Gastrocnemius medialis (tissue), 4 donors: ENCODE data around the gene CLCN3. TPM values are rescaled to one million over a fixed set of nuclear protein-coding genes. Genes with fewer than 3 reads are reported as not detected.

ENCODE experiments used
- ATAC-seq, 2 donors: fragments of 150-250 bp; one replicate each; pipeline ENCODE4 v1.9.1; 2016
- DNase-seq, 2 donors: peaks; one replicate each; pipeline ENCODE4 v3.0.0-alpha.2; 2019
- H3K27ac ChIP-seq, 4 donors: fragments of 200-600 bp; sonication (generic); 1 replicate in 1 of 4; 2 replicates in 3 of 4; pipeline ENCODE4 v1.5.1; 2016 to 2018; ENCODE audit warnings: mild to moderate bottlenecking in 2 of 4, moderate library complexity in 1 of 4
- H3K27me3 ChIP-seq, 3 donors: fragments of 200-600 bp; sonication (generic) in 2 of 3; 1 replicate in 1 of 3; 2 replicates in 2 of 3; pipeline versions ENCODE4 v1.5.1 to v1.6.0; 2016 to 2019; ENCODE audit warnings: mild to moderate bottlenecking in 1 of 3, moderate library complexity in 1 of 3
- H3K36me3 ChIP-seq, 2 donors: fragments of 200-600 bp; sonication (generic) in 1 of 2; one replicate each; pipeline ENCODE4 v1.5.1; 2017 to 2018
- H3K4me1 ChIP-seq, 2 donors: fragments of 200-600 bp; sonication (generic) in 1 of 2; one replicate each; pipeline ENCODE4 v1.5.1; 2016 to 2017; ENCODE audit warnings: mild to moderate bottlenecking in 2 of 2
- H3K4me3 ChIP-seq, 4 donors: fragments of 200-600 bp; sonication (generic) in 3 of 4; 1 replicate in 1 of 4; 2 replicates in 3 of 4; pipeline ENCODE4 v1.5.1; 2016 to 2019; ENCODE audit warnings: mild to moderate bottlenecking in 2 of 4
- H3K9me3 ChIP-seq, 3 donors: fragments of 200-600 bp; sonication (generic) in 2 of 3; 1 replicate in 1 of 3; 2 replicates in 2 of 3; pipeline ENCODE4 v1.5.1; 2016 to 2019
- POLR2A ChIP-seq, 2 donors: fragments of 450-650 bp; IDR thresholded peaks; one replicate each; pipeline ENCODE4 v1.6.1; 2017; ENCODE audit warnings: antibody characterized with exemption in 2 of 2, mild to moderate bottlenecking in 2 of 2, moderate library complexity in 2 of 2
- in situ Hi-C, 4 donors: fragments of 200-750 bp; cut with MboI; loops; one replicate each; pipeline versions ENCODE4 v1.15.0 to v1.8.0; 2017; ENCODE audit warnings: low sequenced_read_pairs in 4 of 4
- intact Hi-C: fragments of 100-400 bp; cut with DNase I; formaldehyde crosslinking; loops from one replicate; pipeline ENCODE4 v1.15.1; 2023; ENCODE audit warnings: low total_unique reads
- total RNA-seq, 4 donors: library from RNA; depleted of rRNA; stranded (reverse); fragments of >200 nt; gene quantifications; one replicate each; pipeline versions ENCODE4 v1.1.0 to v1.2.3, GENCODE V29; 2016
- TF ChIP-seq, protein P1 (sequence below), 5 experiments: fragments of 450-650 bp in 3 of 5; fragments of 200-600 bp in 2 of 5; sonication (generic) in 2 of 5; IDR thresholded peaks in 4 of 5; conservative IDR thresholded peaks in 1 of 5; 1 replicate in 4 of 5; 2 replicates in 1 of 5; pipeline ENCODE4 v1.5.1; 2016 to 2019; ENCODE audit warnings: antibody characterized with exemption in 5 of 5, mild to moderate bottlenecking in 3 of 5, moderate library complexity in 3 of 5

The CLCN3 gene
- total RNA-seq, 4 donors from 2014 or later = 18.7 to 24.8 (median 20.5) TPM

DNA sequence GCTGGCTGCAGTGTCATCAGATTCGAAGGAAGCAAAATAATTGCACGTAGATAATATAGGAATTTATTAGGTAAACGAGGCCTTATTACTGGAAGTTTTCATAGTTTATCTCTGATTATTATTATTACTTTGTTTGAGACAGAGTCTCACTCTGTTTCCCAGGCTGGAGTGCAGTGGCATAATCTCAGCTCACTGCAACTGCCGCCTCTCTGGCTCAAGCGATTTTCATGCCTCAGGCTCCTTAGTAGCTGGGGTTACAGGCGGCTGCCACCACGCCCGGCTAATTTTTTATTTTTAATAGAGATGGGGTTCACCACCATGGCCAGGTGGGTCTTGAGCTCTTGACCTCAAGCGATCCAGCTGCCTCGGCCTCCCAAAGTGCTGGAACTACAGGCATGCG lies 12.5 kb downstream of the CLCN3 start:
- Histone ChIP-seq H3K4me3 (no peak overlapping the region), H3K27me3 (no peaks in the 10 kb centered on the region), H3K36me3 (peaks cover 0 to 12% of the 10 kb centered on the region in 2 donors), H3K4me1 (peaks cover 5 to 15% of the 10 kb centered on the region in 2 donors), H3K9me3 (no peaks in the 10 kb centered on the region), H3K27ac (no peak overlapping the region)
- DNase-seq (no peak), ATAC-seq (no peak)
- intact Hi-C loops (no loop called here), in situ Hi-C loops (no loop called here)
- TF ChIP-seq, protein P1, sequence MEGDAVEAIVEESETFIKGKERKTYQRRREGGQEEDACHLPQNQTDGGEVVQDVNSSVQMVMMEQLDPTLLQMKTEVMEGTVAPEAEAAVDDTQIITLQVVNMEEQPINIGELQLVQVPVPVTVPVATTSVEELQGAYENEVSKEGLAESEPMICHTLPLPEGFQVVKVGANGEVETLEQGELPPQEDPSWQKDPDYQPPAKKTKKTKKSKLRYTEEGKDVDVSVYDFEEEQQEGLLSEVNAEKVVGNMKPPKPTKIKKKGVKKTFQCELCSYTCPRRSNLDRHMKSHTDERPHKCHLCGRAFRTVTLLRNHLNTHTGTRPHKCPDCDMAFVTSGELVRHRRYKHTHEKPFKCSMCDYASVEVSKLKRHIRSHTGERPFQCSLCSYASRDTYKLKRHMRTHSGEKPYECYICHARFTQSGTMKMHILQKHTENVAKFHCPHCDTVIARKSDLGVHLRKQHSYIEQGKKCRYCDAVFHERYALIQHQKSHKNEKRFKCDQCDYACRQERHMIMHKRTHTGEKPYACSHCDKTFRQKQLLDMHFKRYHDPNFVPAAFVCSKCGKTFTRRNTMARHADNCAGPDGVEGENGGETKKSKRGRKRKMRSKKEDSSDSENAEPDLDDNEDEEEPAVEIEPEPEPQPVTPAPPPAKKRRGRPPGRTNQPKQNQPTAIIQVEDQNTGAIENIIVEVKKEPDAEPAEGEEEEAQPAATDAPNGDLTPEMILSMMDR (IDR thresholded peaks at IDR 0.05 in 4 of 5, conservative IDR thresholded peaks at IDR 0.05 in 1 of 5) = no peak
- no peak for TF ChIP-seq POLR2A (IDR thresholded peaks at IDR 0.05)

DNA sequence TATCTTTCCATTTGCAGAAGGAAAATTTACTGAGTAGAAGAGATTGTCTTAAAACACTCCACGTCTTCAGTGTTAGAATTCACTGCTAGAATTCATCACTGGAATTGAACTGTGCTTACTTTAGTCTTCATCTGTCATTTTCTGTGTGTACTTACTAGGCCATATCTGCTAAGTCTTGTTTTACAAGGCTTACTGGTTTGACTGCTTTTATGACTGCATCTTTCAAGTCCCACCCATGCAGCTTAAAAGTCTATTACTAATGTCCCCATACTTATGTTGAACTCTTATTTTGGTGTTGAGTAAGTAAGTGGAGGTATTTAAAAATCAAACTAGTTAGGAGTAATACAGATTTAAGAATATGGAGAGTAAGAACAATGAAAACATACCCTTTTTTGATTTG lies 14.6 kb downstream of the CLCN3 start:
- Histone ChIP-seq H3K4me1 (peaks cover 0 to 4% of the 10 kb centered on the region in 2 donors), H3K27ac (no peak overlapping the region), H3K36me3 (peaks cover 0 to 15% of the 10 kb centered on the region in 2 donors), H3K9me3 (no peaks in the 10 kb centered on the region), H3K4me3 (no peak overlapping the region), H3K27me3 (no peaks in the 10 kb centered on the region)
- intact Hi-C loops = no loop called here
- in situ Hi-C loops = no loop called here
- no peak for TF ChIP-seq POLR2A (IDR thresholded peaks at IDR 0.05)
- TF ChIP-seq, protein P1 (IDR thresholded peaks at IDR 0.05 in 4 of 5, conservative IDR thresholded peaks at IDR 0.05 in 1 of 5) = no peak
- ATAC-seq (no peak), DNase-seq (no peak)

DNA sequence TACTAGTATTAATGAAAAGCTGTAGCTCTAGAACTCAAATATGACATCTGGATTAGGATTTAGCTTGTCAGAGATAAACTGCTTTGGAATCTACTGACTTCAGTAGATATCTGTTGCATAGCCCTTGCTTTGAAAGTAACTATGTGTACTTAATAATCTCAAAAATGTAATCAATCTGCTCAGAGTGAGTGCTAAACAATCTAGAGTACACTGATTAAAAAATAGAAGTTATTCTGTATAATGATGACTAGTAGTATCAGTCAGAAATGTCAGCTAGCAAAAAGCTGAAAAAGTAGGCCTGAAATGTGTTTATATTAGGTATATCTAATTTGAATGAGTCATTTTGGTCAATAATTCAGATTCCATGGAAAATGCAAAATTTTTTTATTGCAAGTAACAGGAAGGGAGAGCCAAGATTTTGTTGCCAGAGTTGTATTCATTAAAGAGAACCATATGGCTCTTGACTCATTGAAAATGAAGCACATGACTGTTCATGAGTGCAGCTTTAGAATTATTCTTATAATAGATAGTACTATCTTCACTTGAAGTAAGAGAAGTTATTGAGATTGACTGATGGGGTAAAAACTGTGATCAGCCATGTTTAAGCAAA lies 20.0 kb downstream of the CLCN3 start:
- intact Hi-C loops = no loop called here
- H3K27ac ChIP-seq = no peak overlapping the region
- H3K4me1 ChIP-seq = no peaks in the 10 kb centered on the region
- H3K36me3 ChIP-seq = peaks cover 0 to 24% of the 10 kb centered on the region in 2 donors
- H3K9me3 ChIP-seq = no peaks in the 10 kb centered on the region
- no peak for DNase-seq
- TF ChIP-seq, protein P1 (IDR thresholded peaks at IDR 0.05 in 4 of 5, conservative IDR thresholded peaks at IDR 0.05 in 1 of 5) = no peak
- no peak for TF ChIP-seq POLR2A (IDR thresholded peaks at IDR 0.05)
- in situ Hi-C loops = no loop called here
- H3K27me3 ChIP-seq = no peaks in the 10 kb centered on the region
- ATAC-seq = no peak
- H3K4me3 ChIP-seq = no peak overlapping the region

DNA sequence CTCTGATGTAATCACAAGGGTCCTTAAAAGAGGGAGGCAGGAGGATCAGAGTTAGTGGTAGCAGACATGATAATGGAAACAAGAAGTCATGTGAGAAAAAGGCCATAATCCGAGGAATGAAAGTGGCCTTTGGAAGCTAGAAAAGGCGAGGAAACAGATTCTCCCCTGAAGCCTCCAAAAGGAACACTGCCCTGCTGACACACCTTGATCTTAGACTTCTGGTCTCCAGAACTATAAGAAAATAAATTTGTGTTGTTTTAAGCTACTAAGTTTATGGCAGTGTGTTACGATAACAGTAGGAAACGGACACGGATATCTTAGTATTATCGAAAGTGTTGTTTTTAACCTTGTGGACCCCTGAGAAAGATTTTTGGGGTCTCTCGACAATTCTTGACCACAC lies 24.4 kb downstream of the CLCN3 start:
- intact Hi-C loops = no loop called here
- Histone ChIP-seq H3K9me3 (no peaks in the 10 kb centered on the region), H3K27me3 (no peaks in the 10 kb centered on the region), H3K36me3 (peaks cover 0 to 9% of the 10 kb centered on the region in 2 donors), H3K27ac (no peak overlapping the region), H3K4me1 (peaks cover 2 to 5% of the 10 kb centered on the region in 2 donors), H3K4me3 (no peak overlapping the region)
- DNase-seq (no peak), ATAC-seq (no peak)
- TF ChIP-seq, protein P1 (IDR thresholded peaks at IDR 0.05 in 4 of 5, conservative IDR thresholded peaks at IDR 0.05 in 1 of 5) = no peak
- no peak for TF ChIP-seq POLR2A (IDR thresholded peaks at IDR 0.05)
- in situ Hi-C loops = no loop called here

DNA sequence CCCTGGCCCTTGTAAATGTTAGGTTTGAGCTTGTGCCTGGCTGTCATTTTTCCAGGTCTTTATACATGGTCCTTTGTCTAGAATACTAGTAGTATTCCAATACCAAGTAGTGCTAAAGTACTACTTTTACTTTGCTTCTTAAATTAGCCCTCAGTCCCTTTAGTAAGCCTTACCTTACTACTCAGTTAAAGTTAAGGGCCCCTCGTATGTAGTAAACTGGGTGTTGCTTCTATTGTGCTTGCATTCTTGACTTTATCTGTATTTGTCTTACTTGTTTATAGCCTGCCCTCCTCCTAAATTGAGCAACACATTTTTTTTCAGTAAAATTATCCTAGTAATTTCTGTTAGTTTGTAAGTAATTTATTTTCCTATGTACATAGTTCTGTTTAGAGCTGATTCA lies 25.2 kb downstream of the CLCN3 start:
- H3K27me3 ChIP-seq = no peaks in the 10 kb centered on the region
- H3K4me1 ChIP-seq = peaks cover 9 to 13% of the 10 kb centered on the region in 2 donors
- DNase-seq (no peak), ATAC-seq (no peak)
- no peak overlapping the region for H3K27ac ChIP-seq
- peaks cover 0 to 9% of the 10 kb centered on the region in 2 donors for H3K36me3 ChIP-seq
- TF ChIP-seq POLR2A (IDR thresholded peaks at IDR 0.05) = no peak
- TF ChIP-seq, protein P1 (IDR thresholded peaks at IDR 0.05 in 4 of 5, conservative IDR thresholded peaks at IDR 0.05 in 1 of 5) = no peak
- H3K4me3 ChIP-seq = no peak overlapping the region
- no peaks in the 10 kb centered on the region for H3K9me3 ChIP-seq
- in situ Hi-C loops = no loop called here
- intact Hi-C loops = no loop called here
